ENCODE measurements around the gene EFCAB8.
"Not testable (repeated sequence)": the region's sequence is repeated elsewhere in the genome, so short reads cannot be mapped to it uniquely, and the experiment has no call there.

The EFCAB8 gene

DNA sequence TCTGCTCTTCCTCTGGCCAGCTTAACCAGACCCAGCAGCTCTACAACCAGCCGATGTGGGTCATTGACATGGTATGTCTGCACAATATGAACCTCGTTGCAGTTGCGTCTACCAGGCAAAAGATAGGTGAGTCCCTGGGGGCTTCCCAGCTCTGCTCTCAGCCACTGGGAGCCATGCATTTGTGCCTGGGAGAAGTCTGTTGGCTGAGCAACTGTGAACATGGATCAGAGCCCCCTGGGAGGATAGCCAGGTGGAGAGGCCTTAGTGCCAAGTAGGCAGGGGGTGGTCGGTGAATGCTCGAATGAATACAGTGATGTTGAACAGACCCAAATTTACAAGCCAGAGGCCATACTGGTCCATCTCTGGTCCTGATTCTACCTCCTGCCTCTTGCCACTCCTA lies 30.6 kb downstream of the EFCAB8 start:
- DNase-seq, result no peak

- no peak for DNase-seq
Measured at GRCh38 chr20:32891491-32891890, 32.8 kb downstream of the EFCAB8 start.

- no peak for DNase-seq
Measured at GRCh38 chr20:32891926-32892660, 33.4 kb downstream of the EFCAB8 start.

DNA sequence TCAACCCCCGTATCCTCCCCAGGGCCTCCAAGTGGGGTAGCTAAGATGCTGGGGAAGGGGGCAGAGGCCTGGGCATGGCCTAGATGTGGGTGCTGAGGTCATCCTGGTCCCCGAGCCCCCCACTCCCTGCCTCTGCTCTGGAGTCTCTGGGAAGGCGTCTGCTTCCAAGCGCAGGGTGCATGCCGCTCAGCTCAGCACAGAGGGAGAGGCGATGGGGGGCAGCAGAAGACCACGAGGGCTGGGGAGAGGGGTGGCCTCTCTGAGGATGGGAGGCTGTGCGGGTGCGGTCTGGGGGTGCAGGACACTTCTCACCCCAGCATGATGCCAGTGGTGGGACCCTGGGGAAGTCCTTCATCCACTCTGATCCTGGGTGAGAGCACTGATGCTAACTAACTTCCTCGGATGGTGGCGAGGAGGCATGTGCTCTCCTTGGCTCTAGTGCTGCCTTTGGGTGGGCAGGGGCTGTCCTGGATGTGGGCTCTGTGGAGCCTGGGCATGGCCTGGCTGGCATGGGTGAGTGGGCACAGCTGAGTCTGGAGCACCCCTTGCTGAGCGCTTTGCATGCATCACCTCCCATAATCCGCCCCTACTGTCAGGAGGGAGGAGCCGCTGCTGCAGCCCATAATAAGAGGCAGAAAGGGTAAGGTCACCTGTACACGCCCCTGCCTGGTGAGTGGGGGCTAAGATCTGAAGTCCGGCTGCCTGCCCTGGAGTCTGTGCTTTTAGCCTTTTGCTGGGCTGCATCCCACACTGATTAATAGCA lies 34.7 kb downstream of the EFCAB8 start:
- DNase-seq, result no peak

GRCh38 chr20:32894026-32894483 lies 35.3 kb downstream of the EFCAB8 start:
- DNase-seq, result no peak

DNA sequence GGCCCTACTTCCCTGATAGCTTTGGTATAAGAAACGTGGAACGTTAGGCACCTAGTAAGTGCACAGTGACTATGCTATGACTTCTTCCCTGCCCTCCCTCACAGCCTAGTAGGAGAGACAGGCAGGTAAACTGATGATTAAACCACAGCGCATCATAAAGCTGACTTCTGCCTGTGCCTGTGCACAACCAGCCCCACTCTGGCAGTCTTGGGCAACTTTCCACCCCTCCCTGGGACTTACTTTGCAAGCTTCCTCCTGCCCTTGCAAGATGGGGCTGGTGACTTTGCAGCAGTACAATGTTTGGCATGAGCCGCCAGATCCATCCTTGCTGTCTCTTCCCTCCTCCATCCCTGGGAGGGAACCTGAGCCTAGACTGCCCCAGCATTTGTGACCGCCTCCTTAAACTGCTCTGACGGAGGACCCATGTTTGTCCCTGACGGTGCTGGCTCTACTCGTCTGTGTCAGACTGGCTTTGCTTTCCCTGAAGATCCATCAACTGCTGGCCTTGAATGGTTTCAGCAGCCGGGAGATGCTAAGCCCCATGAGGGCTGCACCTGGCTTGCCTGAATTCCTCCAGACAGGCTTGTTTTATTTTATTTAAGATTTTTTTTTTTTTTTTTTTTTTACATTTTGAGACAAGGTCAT lies 36.1 kb downstream of the EFCAB8 start:
- DNase-seq, result no peak

DNA sequence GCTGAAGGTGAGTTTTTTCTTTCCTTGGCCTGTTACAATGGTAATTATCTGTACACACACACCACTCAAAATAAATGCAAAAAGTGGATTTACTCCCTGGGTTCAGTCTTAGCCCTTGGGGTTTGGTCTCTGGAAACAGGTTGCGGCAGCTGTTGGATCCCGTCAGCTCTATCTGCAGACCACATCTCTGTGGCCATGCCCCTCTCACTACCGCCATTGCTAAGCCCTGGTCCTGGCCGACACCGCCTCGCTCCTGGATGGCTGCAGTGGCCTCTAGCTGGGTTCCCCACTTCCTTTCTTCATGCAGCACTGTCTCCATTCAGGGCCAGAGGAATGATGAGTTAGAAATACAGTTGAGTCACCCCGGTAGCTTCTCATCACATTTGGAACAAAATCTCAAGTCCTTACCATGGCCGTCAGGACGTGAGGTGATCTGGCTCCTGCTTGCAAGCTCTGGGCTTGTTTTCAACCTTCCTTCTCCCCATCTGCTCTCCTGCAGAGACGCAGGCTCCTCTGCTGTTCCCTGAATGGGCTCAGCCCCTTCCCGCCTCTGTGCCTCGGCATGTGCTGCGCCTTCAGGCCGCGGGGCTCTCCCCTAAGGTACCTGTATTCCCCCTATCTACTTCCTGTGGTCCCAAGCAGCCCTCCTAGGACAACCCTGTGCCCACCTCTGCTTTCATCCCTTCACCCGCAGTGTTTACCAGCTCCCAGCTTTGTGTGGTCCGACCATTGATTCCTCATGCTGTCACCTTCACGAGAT lies 38.0 kb downstream of the EFCAB8 start:
- DNase-seq, result no peak

GRCh38 chr20:32898729-32899128 lies 40.0 kb downstream of the EFCAB8 start:
- DNase-seq, result no peak

- peak; percentile 69 for DNase-seq
Measured at GRCh38 chr20:32902456-32903420, 44.0 kb downstream of the EFCAB8 start.

DNA sequence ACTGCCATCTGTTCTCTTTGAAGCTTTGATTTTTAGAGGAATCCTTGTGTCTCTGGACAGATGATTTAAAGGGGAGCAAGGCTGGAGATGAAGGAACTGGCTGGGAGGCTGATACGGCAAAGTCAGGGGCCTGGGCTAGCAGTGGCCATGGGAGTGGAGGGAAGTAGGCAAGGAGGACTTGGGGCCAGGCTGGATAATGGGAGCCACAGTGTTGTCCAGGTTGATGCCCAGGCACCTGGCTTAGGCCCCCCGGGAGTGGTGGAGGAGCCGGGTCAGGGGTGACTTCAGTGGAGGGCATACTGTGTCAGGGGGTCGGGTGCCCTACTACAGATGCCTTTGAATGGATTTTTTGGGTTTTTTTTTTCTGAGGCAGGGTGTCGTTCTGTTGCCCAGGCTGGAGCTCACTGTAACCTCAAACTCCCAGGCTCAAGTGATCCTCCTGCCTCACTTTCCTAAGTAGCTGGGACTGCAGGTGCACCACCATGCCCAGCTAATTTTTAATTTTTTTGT lies 45.0 kb downstream of the EFCAB8 start:
- no peak for DNase-seq

- DNase-seq, result not testable (repeated sequence)
Measured at GRCh38 chr20:32904678-32905077, 46.0 kb downstream of the EFCAB8 start.

DNA sequence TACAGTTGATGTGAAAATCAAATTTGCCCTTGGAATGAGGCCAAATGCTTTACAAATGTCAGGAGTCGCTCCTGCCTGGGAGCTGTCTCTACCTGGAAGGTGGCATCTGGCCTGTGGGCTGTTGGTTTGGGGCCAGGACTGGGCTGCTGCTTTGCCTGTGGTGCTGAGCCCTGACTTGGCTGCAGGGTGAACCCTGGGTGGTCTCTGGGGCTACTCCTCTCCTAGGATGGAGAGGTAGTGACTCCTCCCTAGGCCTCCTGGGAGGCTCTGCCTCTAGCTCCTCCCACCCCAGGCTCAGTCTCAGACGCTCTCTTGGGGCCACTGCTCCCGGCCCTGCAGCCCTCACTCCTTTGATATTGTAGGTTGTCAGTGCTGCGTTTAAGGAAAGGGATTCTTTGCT lies 47.5 kb downstream of the EFCAB8 start:
- no peak for DNase-seq

- no peak for DNase-seq
Measured at GRCh38 chr20:32906871-32907495, 48.3 kb downstream of the EFCAB8 start.

DNA sequence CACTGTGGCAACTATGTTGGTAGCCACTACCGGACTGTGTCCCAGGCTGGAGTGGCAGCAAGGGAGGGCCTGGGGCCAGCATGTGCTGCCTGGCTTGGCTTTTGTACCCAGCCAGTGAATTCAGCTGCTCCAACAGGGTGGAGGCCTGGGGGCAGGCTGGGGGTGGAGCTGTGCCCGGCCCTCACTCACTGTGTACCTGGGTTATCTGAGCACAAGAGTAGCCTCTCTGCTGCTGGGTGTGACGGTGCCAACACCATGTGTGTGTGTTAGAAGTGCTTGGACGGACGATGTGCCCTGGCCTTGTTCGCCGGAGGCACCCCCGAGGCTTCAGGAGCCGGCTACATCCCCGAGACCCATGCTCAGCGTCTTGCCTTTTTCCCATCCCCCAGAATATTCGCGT lies 49.2 kb downstream of the EFCAB8 start:
- no peak for DNase-seq

- DNase-seq, result no peak
Measured at GRCh38 chr20:32908334-32909292, 49.9 kb downstream of the EFCAB8 start.

GRCh38 chr20:32909451-32909850 lies 50.7 kb downstream of the EFCAB8 start:
- DNase-seq, result no peak

DNA sequence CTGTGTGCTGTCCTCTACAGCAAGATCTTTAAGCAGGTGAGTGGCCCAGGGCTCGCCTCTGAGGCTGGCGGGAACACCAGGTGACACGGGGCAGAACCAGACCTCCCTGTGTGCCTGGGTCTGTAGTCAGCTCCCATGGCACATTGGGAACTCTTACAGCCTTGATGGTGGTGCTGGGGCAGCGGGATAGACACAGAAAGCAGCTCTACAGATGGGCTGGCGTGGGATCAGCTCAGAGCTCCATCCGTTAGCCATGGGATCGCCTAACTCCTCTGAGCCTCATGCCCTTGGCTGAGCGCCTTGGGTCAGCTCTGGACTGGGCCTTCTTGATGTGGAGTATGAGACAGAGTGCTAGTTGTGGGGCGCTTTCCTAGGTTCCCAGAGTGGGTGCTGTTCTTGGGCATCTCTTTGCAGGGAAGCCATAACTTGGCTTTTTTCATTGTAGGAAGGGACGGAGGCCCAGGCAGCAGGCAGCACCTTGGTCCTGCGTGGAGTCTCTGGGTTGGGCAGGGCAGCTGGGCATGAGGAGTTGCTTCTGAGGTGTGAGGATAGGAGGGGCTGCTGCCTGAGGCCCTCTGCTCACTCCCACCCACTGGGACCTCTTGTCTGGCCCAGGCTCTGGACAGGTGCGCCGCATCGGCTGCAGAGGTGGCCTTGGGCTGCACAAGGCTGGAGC lies 51.3 kb downstream of the EFCAB8 start:
- no peak for DNase-seq

DNA sequence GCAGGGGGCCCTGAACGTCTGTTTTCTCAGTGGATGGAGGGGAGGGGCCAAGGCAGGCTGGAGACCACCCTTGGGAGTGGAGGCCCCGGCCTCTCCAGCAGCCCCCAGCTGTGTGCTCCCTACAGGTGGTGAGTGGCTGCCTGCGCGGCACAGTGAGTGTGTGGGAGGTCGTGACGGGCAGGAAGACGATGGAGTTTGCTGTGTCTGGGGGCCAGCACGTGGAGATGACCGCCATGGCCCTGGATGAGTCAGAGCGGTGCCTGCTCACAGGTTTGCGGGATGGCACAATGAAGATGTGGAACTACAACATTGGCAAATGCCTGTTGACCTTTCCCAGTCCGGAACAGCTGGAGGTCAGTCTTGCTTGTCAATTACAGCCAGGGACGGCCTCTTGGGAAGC lies 52.6 kb downstream of the EFCAB8 start:
- no peak for DNase-seq

GRCh38 chr20:32912688-32913087 lies 54.0 kb downstream of the EFCAB8 start:
- DNase-seq, result no peak
